ENCODE results near the gene NCR3LG1.

The NCR3LG1 gene

GRCh38 chr11:17395554-17395961, 44.0 kb downstream of the NCR3LG1 start:
- no peak for DNase-seq

- DNase-seq: no peak
Measured at GRCh38 chr11:17395978-17396377, 44.4 kb downstream of the NCR3LG1 start.

GRCh38 chr11:17396598-17397310, 45.2 kb downstream of the NCR3LG1 start:
- DNase-seq: no peak

GRCh38 chr11:17397311-17398002, 45.9 kb downstream of the NCR3LG1 start:
- DNase-seq: no peak

- no peak for DNase-seq
Measured at GRCh38 chr11:17399236-17399635, 47.6 kb downstream of the NCR3LG1 start.

GRCh38 chr11:17400048-17400775, 48.6 kb downstream of the NCR3LG1 start:
- no peak for DNase-seq

DNA sequence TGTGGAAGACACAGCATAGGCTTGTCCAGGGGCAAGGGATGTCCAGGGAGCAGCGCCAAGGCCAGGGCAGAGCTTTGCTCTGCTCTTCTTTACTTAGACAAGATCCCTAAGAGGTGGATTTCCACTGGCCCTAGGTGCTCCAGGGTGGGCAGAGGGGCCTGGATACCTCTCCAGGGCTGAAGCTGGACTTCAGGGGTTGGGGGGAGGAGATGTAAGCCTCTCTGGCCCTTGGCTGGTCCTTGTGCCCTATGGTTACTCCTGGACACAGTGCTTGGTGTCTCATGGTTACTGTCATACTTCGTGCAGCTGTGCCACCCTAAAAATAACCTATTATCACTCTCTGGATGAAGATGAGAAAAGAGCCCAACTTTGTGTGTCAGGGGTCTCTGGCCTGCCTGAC, 49.7 kb downstream of the NCR3LG1 start:
- no peak for DNase-seq

DNA sequence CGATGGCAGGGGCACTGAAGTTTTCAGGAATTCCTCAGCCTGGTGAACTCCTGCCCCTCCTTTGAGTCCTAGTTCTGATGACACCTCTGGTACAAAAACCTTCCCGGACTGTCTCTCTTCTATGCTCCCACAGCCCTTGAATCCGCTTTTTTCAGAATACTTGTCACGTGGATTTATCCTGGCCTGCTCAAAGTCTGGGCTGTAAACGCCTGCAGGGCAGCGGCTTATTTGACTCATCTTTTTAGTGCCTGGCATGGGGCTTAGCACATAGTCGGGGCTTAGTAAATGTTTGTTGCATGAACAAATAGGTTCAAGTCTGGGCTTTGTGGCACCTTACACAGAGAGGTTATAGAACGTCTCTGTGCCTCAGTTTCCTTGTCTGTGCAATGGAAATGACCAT, 50.2 kb downstream of the NCR3LG1 start:
- DNase-seq: no peak

- DNase-seq: no peak
Measured at GRCh38 chr11:17402486-17402885, 50.9 kb downstream of the NCR3LG1 start.

- no peak for DNase-seq
Measured at GRCh38 chr11:17403980-17404759, 52.6 kb downstream of the NCR3LG1 start.

- DNase-seq: no peak
Measured at GRCh38 chr11:17405232-17406005, 53.8 kb downstream of the NCR3LG1 start.

DNA sequence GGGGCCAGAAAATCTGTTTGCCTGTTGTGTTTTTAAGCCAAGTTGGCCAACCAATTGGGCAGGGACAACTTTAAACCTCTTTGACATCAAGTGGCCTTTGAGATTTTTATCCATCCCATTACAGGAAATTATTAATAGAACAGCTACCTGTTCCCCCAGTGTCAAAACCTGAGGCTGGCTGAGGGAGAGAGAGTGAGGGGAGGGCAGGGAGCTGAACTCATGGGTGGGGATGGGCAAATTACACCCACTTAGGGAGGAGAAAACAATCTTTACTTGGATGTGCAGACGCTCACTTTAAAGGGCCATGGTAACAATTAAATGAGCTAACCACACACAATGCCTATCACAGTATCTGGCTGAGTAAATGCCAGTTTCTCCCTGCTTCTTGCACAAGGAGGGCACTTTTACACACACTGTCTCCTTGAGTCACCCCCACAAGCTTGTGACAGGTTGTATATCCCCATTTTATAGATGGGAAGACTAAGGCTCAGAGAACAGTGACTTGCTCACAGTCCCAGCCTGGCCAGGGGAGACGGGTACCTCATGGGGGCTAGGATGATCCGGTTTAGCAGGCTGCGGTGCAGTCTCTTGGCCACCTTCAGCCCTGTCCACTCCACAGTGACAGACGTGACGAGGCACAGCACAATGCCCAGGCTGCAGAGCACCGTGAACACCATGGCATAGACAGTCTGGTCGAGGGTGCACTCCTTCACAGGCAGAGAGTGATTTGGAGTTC, 54.6 kb downstream of the NCR3LG1 start:
- DNase-seq: no peak

DNA sequence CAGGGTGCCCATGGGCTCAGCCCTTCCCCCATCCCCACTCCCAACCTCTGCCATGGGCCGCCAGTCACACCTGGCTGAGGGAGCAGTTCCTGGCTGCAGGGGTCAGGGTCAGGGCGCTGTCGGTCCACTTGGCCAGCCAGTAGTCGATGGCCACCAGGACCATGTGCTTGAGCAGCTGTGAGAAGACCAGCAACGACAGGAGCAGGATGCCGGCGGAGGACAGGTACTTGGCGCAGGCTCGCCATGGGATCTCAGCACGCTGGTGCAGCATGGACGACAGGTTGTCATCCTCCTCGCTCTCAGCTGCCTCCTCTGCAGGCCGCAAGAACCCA, 55.2 kb downstream of the NCR3LG1 start:
- no peak for DNase-seq

GRCh38 chr11:17407575-17407974, 56.0 kb downstream of the NCR3LG1 start:
- DNase-seq: no peak

- no peak for DNase-seq
Measured at GRCh38 chr11:17408026-17408425, 56.4 kb downstream of the NCR3LG1 start.

DNA sequence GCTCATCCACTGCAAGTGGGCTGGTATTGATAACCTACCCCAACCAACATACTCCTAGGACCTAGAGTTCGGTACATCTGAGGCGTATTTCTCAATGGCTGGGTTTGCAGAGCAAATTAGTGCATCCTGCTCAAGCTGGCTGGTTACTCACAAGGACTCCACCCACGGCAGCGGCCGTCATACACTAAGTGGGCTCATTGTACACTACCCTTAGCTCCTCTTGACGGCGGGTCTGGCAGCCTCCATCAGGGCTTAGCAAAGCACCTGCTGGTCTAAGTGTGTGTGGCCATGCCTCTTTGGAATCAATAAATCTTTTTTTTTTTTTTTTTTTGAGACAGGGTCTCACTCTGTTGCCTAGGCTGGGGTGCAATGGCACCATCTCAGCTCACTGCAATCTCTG, 57.0 kb downstream of the NCR3LG1 start:
- DNase-seq: no peak

GRCh38 chr11:17410606-17411379, 59.2 kb downstream of the NCR3LG1 start:
- DNase-seq: no peak

DNA sequence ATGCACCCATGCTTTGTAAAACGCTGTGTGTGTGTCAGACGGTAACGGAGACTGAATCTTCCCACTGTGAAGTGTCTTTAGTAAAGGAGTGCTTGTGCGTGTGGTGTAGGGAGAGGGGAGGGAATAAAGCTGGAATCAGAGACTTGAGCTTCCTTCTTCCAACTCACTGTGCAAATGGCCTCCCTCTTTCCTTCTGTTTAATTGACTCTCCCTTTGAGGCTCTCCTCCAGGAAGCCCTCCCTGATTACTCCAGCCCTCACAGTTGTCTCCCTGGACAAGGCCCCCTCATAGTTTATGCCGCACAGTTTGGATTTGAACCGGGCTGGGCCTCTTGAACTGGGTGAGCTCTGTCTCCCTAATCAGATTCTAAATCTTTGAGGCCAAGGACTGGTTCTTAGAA, 59.8 kb downstream of the NCR3LG1 start:
- no peak for DNase-seq

DNA sequence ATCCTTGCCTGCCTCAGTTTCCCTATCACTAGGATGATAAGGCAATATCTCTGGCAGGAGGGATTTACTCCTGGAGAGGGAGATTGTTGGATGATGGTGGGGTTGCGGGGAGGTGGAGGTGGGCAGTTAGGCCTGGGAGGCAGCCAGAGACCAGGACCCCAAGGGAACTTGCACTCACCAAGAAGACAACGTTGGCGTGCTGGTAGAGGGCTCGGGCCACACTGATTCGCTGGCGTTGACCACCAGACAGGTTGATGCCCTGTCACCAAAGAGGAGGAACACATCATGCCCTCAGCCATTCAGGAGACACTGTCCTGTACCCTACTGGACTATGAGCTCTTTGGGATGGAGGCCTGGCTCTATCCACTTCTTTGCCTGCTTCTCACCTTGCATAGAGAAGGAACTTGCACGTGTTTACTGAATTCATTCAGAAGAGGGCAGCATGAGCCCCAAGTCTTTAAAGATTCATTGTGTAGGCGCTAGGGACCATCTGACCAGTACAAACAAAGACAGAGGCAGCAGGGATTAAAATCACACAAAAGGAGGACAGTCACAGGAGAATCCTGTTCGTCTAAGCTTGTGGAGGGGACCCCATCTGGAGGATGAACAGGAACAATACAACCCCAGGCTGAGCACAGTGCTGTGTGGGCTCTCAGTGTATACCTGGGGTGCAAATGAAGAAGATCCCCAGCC, 61.0 kb downstream of the NCR3LG1 start:
- no peak for DNase-seq
